ENCODE measurements around the gene CTNND2. TPM values are rescaled to one million over a fixed set of nuclear protein-coding genes. Genes with fewer than 3 reads are reported as not detected.

CTNND2 gene
- total RNA-seq, 1 experiment from 2014 or later = not detected

GRCh38 chr5:11378461-11378860 is 525.8 kb downstream of the CTNND2 start:
- no TSS peak for BruUV-seq (replicated peaks)
- Mint-ChIP-seq H3K4me1 (ENCODE audit: insufficient read depth, unreplicated experiment) (no peaks in the 10 kb centered on the region), H3K9me3 (ENCODE audit: unreplicated experiment) (no peaks in the 10 kb centered on the region), H3K27ac (ENCODE audit: low read depth, unreplicated experiment) (no peak overlapping the region), H3K27me3 (ENCODE audit: insufficient read depth, unreplicated experiment) (no peaks in the 10 kb centered on the region), H3K4me3 (ENCODE audit: unreplicated experiment) (no peak overlapping the region), H3K36me3 (ENCODE audit: insufficient read depth, unreplicated experiment) (no peaks in the 10 kb centered on the region)
- CTCF ChIA-PET = no interaction called here
- DNase-seq (ENCODE audit: unreplicated experiment) = no peak
- intact Hi-C loops (cut with micrococcal nuclease) = no loop called here
- no peak for TF ChIP-seq CTCF (IDR thresholded peaks at IDR 0.05; ENCODE audit: unreplicated experiment)
- POLR2A ChIA-PET = no interaction called here

- Mint-ChIP-seq H3K27me3 (ENCODE audit: insufficient read depth, unreplicated experiment) (no peaks in the 10 kb centered on the region), H3K9me3 (ENCODE audit: unreplicated experiment) (no peaks in the 10 kb centered on the region), H3K4me3 (ENCODE audit: unreplicated experiment) (no peak overlapping the region), H3K27ac (ENCODE audit: low read depth, unreplicated experiment) (no peak overlapping the region), H3K36me3 (ENCODE audit: insufficient read depth, unreplicated experiment) (no peaks in the 10 kb centered on the region), H3K4me1 (ENCODE audit: insufficient read depth, unreplicated experiment) (no peaks in the 10 kb centered on the region)
- CTCF ChIA-PET = no interaction called here
- no peak for TF ChIP-seq CTCF (IDR thresholded peaks at IDR 0.05; ENCODE audit: unreplicated experiment)
- DNase-seq (ENCODE audit: unreplicated experiment) = no peak
- POLR2A ChIA-PET = no interaction called here
- intact Hi-C loops (cut with micrococcal nuclease) = no loop called here
- BruUV-seq (replicated peaks) = no TSS peak
Observed at GRCh38 chr5:11377896-11378295, 526.4 kb downstream of the CTNND2 start.

GRCh38 chr5:11372191-11372590 is 532.1 kb downstream of the CTNND2 start:
- intact Hi-C loops (cut with micrococcal nuclease) = no loop called here
- H3K4me1 Mint-ChIP-seq (ENCODE audit: insufficient read depth, unreplicated experiment) = no peaks in the 10 kb centered on the region
- H3K27me3 Mint-ChIP-seq (ENCODE audit: insufficient read depth, unreplicated experiment) = peaks cover 18% of the 10 kb centered on the region
- no peaks in the 10 kb centered on the region for H3K9me3 Mint-ChIP-seq (ENCODE audit: unreplicated experiment)
- H3K36me3 Mint-ChIP-seq (ENCODE audit: insufficient read depth, unreplicated experiment) = no peaks in the 10 kb centered on the region
- H3K4me3 Mint-ChIP-seq (ENCODE audit: unreplicated experiment) = no peak overlapping the region
- no peak overlapping the region for H3K27ac Mint-ChIP-seq (ENCODE audit: low read depth, unreplicated experiment)
- DNase-seq (ENCODE audit: unreplicated experiment) = no peak
- POLR2A ChIA-PET = no interaction called here
- TF ChIP-seq CTCF (IDR thresholded peaks at IDR 0.05; ENCODE audit: unreplicated experiment) = no peak
- CTCF ChIA-PET = no interaction called here
- BruUV-seq (replicated peaks) = no TSS peak

GRCh38 chr5:11371021-11371420 is 533.2 kb downstream of the CTNND2 start:
- H3K27ac Mint-ChIP-seq (ENCODE audit: low read depth, unreplicated experiment) = no peak overlapping the region
- CTCF ChIA-PET = no interaction called here
- DNase-seq (ENCODE audit: unreplicated experiment) = no peak
- intact Hi-C loops (cut with micrococcal nuclease) = no loop called here
- peaks cover 18% of the 10 kb centered on the region for H3K27me3 Mint-ChIP-seq (ENCODE audit: insufficient read depth, unreplicated experiment)
- no peaks in the 10 kb centered on the region for H3K9me3 Mint-ChIP-seq (ENCODE audit: unreplicated experiment)
- POLR2A ChIA-PET = no interaction called here
- no peaks in the 10 kb centered on the region for H3K36me3 Mint-ChIP-seq (ENCODE audit: insufficient read depth, unreplicated experiment)
- no peak for TF ChIP-seq CTCF (IDR thresholded peaks at IDR 0.05; ENCODE audit: unreplicated experiment)
- no peak overlapping the region for H3K4me3 Mint-ChIP-seq (ENCODE audit: unreplicated experiment)
- no TSS peak for BruUV-seq (replicated peaks)
- H3K4me1 Mint-ChIP-seq (ENCODE audit: insufficient read depth, unreplicated experiment) = no peaks in the 10 kb centered on the region

All from MCF 10A (cell line).